Measurements from ENCODE around the gene KCNAB1.

DNA sequence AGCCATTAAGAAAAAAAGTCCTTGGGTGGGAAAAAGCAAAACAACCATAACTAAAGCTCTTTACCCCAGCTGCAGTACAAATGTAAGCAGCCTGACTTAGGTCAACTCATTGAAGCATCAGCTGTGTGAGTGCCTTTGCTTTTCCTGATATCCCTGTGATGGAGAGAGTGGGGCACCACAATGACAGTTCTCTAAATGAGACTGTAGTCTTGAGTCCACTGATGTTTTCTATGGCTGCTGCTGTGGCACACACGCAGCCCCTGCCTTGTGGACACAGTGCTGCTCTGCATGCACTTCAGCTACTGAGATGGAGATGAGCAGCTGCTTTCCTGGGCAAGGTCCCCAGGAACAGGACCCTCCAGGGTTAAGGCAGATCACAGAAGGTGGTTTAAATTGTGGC is 173.2 kb downstream of the KCNAB1 start:
- TF ChIP-seq EZH2 (IDR thresholded peaks at IDR 0.05; ENCODE audit: low read length, missing control alignments): no peak
- TF ChIP-seq, protein P1, sequence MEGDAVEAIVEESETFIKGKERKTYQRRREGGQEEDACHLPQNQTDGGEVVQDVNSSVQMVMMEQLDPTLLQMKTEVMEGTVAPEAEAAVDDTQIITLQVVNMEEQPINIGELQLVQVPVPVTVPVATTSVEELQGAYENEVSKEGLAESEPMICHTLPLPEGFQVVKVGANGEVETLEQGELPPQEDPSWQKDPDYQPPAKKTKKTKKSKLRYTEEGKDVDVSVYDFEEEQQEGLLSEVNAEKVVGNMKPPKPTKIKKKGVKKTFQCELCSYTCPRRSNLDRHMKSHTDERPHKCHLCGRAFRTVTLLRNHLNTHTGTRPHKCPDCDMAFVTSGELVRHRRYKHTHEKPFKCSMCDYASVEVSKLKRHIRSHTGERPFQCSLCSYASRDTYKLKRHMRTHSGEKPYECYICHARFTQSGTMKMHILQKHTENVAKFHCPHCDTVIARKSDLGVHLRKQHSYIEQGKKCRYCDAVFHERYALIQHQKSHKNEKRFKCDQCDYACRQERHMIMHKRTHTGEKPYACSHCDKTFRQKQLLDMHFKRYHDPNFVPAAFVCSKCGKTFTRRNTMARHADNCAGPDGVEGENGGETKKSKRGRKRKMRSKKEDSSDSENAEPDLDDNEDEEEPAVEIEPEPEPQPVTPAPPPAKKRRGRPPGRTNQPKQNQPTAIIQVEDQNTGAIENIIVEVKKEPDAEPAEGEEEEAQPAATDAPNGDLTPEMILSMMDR (conservative IDR thresholded peaks at IDR 0.05 in 1 of 2, IDR thresholded peaks at IDR 0.05 in 1 of 2; ENCODE audit: low read depth in 1 of 2, low read length in 2 of 2): no peak

Data from fibroblast of lung (primary cell).